GM21717 (cell line): ENCODE results near the gene TUBG2.
"Not testable (repeated sequence)": the region's sequence is repeated elsewhere in the genome, so short reads cannot be mapped to it uniquely, and the experiment has no call there.

Experiments
- ATAC-seq: cut with Tn5 transposase; IDR thresholded peaks from one replicate; pipeline ENCODE4 v1.9.1; 2021; ENCODE audit warnings: mild to moderate bottlenecking, moderate library complexity; ENCODE audit not compliant: unreplicated experiment

TUBG2 gene

DNA sequence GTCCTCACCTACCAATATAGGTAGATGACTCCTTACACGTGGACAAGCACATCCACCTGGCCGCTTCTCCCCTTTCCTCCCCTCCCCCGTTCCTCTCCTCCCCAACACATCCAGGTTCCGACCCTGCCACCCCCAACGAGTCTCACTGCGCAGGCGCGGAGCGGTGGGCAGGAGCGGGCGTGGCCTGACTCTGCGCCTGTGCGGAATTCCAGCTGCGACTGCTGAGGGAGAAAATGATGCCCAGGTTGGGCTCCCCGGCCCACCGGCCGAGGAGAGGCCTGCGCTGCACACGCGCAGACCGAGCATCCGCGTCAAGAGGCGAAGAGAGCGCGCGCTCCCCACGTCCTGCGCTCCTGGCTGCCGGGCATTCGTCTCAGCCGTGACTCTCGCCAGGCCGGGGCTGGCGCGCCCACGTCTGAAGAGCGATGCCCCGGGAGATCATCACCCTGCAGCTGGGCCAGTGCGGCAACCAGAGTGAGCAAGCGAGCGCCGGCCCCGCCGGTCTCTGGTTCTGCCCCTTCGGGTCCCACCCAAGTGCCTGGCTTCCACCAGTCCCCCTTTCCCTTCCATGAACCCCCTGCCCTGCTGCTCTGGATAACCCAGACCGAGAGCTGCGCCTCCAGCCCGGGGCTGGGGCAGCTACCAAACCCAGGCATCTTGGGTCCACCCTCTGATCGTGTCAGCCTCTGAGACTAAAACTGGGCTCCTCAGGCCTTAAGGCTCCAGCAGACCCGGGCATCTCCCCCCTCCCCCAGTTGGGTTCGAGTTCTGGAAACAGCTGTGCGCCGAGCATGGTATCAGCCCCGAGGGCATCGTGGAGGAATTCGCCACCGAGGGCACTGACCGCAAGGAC, at the start of gene TUBG2:
TSS of gene TUBG2 (plus strand) at position 206 of the 853 bp plus-strand sequence. CDS start at position 426, 220 bp downstream.
- ATAC-seq = no peak

DNA sequence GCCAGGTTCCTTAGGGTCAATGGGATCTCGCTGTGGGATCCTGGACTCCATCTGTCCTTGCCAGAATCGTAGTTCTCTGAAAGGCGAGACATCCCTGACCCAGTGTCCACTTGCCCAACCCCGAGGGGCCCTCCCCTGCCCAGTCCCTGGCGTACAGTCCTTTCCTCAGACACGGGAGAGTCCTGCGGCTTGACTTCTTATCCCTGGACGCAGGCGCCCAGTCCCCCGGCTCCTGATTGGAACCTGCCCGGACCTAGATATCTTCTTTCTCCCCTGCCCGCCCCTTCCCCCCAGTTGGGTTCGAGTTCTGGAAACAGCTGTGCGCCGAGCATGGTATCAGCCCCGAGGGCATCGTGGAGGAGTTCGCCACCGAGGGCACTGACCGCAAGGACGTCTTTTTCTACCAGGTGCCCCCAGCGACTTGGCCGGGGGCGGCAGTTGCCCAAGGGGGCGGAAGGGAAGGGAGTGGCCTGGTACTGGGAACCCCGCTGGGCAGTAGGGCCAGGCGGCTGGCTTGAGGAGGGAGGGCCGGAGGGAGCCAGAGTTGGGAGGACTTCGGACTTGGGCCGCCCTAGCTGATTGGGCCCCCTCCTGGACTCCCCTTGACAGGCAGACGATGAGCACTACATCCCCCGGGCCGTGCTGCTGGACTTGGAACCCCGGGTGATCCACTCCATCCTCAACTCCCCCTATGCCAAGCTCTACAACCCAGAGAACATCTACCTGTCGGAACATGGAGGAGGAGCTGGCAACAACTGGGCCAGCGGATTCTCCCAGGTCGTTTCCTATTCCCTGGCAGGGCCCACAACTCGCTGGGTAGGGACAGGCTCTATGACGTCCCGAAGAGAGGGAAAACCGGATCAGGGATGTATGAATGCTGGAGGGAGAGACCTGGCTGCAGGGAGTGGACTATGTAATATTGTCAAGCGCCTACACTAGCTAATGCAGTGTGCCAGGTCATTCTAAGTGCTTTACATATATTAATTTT, 49.0 kb upstream of the TUBG2 start:
- peak; percentile 17 for ATAC-seq

- no peak for ATAC-seq
Measured at GRCh38 chr17:42612013-42612412, 47.1 kb upstream of the TUBG2 start.

- no peak for ATAC-seq
Measured at GRCh38 chr17:42613699-42614295, 45.3 kb upstream of the TUBG2 start.

- ATAC-seq = peak; percentile 19
Measured at GRCh38 chr17:42617956-42618431, 41.1 kb upstream of the TUBG2 start.

GRCh38 chr17:42618442-42619150, 40.5 kb upstream of the TUBG2 start:
- ATAC-seq = peak; percentile 57

GRCh38 chr17:42621987-42622386, 37.1 kb upstream of the TUBG2 start:
- ATAC-seq = not testable (repeated sequence)

- no peak for ATAC-seq
Measured at GRCh38 chr17:42623271-42623670, 35.8 kb upstream of the TUBG2 start.

DNA sequence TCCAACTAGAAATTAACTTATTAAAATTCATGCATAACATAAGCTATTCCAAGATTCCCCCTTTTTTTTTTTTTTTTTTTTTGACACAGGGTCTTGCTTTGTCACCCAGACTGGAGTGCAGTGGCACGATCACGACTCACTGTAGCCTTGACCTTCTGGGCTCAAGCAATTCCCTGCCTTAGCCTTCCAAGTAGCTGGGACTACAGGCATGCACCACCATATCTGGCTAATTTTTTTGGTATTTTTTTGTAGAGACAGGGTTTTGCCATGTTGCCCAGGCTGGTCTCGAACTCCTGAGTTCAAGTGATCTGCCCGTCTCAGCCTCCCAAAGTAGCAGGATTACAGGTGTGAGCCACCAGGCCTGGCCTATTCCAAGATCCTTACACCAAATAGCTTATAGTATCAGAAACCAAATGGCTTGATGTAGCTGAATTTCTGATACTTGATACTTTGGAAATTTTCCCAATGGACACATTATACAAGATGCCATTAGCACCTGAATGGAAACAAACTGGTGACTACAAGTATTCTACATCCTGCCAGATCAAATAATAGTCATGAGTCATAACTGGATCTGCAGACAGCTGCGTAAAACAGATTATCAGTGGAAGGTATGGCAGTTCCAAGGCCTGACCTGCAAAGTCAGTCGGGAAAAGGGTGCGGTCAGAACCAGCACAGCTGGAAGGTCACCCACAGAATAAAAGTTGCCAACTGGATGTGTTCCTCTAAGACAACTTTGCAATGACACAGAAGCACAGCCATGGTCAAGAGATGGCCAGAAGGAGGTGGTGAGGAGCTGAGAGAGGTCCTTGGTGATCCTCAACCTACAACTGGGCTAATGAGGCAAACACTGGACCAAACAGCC, 35.1 kb upstream of the TUBG2 start:
- no peak for ATAC-seq

DNA sequence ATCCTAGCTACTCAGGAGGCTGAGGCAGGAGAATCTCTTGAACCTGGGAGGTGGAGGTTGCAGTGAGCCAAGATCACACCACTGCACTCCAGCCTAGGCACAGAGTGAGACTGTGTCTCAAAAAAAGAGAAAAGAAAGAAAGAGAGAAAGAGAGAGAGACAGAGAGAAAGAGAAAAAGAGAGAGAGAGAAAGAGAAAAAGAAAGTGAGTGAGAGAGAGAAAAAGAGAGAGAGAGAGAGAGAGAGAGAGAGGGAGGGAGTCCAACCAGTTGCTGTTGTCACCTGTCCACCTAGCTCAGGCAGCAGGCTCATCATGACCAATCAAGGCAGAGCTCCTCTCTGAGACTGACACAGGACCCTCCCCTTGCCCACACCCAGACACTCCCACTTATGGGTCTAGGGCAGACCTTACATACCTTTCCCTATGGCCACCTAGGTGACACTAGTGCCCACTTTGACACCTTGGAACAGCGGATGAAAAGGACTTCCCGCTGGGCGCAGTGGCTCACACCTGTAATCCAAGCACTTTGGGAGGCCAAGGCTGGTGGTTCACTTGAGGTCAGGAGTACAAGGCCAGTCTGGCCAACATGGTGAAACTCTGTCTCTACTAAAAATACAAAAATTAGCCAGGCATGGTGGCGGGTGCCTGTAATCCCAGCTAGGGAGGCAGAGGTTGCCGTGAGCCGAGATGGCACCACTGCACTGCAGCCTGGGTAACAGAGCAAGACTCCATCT, 31.9 kb upstream of the TUBG2 start:
- ATAC-seq = not testable (repeated sequence)

GRCh38 chr17:42629411-42630009, 29.6 kb upstream of the TUBG2 start:
- ATAC-seq = no peak

DNA sequence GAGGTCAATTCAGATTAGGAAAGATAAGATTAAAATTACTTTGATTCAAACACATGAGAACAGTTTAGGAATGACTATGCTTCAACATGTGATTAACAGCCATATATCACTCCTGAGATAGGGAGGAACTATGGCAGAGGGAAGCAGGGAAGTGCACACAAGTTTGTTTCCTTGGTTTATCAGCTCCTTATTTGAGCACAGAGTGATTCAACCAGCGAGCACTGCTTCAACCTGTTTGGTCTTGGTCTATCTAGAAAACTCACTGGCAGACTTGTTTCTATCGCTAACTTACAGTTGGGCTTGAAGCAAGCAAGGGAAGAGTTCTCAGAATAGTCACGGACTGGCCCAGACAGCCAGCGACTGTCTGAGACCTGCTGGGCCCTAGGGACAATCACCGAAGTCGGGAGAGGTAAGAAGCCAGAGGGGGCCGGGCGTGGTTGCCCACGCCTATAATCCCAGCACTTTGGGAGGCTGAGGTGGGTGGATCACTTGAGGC, 26.1 kb upstream of the TUBG2 start:
- ATAC-seq = no peak

DNA sequence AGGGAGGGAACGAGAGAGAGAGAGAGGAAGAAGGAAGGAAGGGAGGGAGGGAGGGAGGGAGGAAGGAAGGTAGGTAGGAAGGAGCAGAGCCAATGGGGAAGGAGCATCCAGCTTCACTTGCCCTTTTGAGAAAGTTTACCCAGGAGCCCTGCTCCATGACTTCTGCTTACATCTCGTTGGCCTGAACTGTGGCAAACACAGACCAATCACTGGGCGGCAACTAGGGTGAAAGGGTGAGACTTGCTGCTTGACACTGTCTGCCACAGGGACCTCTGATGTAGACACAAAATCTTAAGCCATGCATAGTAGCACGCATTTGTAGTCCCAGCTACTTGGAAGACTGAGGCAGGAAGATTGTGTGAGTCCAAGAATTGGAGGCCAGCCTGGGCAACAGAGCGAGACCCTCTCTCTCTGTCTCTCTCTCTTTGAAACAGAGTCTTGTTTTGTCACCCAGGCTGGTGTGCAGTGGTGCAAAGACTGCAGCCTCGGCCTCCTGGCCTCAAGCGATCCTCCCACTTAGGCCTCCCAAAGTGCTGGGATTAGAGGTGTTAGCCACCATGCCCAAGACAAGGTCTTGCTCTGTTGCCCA, 19.5 kb upstream of the TUBG2 start:
- no peak for ATAC-seq

GRCh38 chr17:42640121-42640520, 19.0 kb upstream of the TUBG2 start:
- no peak for ATAC-seq

GRCh38 chr17:42642336-42642735, 16.7 kb upstream of the TUBG2 start:
- no peak for ATAC-seq

GRCh38 chr17:42647778-42648177, 11.3 kb upstream of the TUBG2 start:
- ATAC-seq = no peak

DNA sequence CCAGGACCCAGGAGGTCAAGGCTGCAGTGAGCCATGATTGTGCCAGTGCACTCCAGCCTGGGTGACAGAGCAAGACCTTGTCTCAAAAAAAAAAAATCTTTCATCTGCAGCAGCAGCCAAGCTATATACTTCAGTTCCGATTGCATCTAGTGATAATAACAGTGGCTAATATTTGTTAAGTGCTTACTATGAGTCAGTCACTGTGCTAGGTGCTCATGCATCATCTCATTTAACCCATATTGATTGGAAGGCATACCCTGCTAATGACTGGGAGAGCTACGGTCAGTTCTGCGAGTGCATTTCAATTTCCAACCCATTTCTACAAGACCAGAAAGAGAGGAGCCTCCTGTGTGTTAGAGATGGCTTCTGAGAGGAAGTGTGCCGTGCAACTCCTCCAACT, 7.7 kb upstream of the TUBG2 start:
- ATAC-seq = no peak
